Endothelial cell (in vitro differentiated cells): ENCODE results near the gene TWF2. TPM values are rescaled to one million over a fixed set of nuclear protein-coding genes. Genes with fewer than 3 reads are reported as not detected.
A peak's percentile ranks its signal among the peaks of the same experiment; 100 is the strongest.

Experiments used
- DNase-seq: peaks from one replicate; pipeline ENCODE4 v3.0.0; 2021; ENCODE audit warnings: low spot score
- H3K27ac Mint-ChIP-seq: one replicate; pipeline ENCODE4 v1.8.0; 2021; ENCODE audit warnings: mixed read lengths, inconsistent platforms; ENCODE audit not compliant: unreplicated experiment
- H3K27me3 Mint-ChIP-seq: one replicate; pipeline ENCODE4 v1.8.0; 2021; ENCODE audit warnings: mild to moderate bottlenecking, moderate library complexity, mixed read lengths, inconsistent platforms; ENCODE audit not compliant: unreplicated experiment
- H3K36me3 Mint-ChIP-seq: one replicate; pipeline ENCODE4 v1.8.0; 2021; ENCODE audit warnings: mild to moderate bottlenecking, low read depth, mixed read lengths, inconsistent platforms; ENCODE audit not compliant: unreplicated experiment
- H3K4me1 Mint-ChIP-seq: one replicate; pipeline ENCODE4 v1.8.0; 2021; ENCODE audit warnings: mild to moderate bottlenecking, mixed read lengths, inconsistent platforms; ENCODE audit not compliant: unreplicated experiment
- H3K4me3 Mint-ChIP-seq: one replicate; pipeline ENCODE4 v1.8.0; 2021; ENCODE audit warnings: mild to moderate bottlenecking, mixed read lengths, inconsistent platforms; ENCODE audit not compliant: unreplicated experiment
- H3K9me3 Mint-ChIP-seq: one replicate; pipeline ENCODE4 v1.8.0; 2021; ENCODE audit warnings: mixed read lengths, inconsistent platforms; ENCODE audit not compliant: unreplicated experiment
- total RNA-seq: library from RNA; stranded (reverse); fragmentation: NEBNext Ultra II Directional; extraction: Animal tissue kit (Norgen Biotek cat#: 25700); gene quantifications from one replicate; pipeline ENCODE4 v1.2.1, GENCODE V29; 2021; ENCODE audit not compliant: unreplicated experiment
- TF ChIP-seq, protein P1 (sequence below): fragments of 200-600 bp; sonication (generic); IDR thresholded peaks from one replicate; pipeline ENCODE4 v1.5.0; 2021; ENCODE audit warnings: antibody characterized with exemption; ENCODE audit not compliant: unreplicated experiment

Gene TWF2
- total RNA-seq, 1 donor from 2014 or later: 85.3 TPM

DNA sequence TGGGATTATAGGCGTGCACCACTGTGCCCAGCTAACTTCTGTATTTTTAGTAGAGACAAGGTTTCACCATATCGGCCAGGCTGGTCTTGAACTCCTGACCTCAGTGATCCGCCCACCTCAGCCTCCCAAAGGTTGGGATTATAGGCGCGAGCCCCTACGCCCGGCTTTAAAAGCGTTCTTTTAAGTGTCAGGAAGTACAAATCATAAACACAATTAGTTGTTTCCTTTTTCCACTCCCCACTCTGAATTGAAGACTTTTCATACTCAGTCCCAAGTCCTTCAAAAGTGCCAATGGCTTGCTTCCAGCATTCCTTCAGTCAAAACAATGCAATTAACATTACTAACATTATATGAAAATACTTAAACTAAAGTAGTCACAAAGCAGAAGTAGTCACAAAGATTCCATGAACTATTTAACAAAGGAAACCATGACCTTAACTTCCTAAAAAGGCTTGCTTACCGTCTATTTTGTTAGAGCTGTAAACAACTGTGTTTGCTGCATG lies 31.3 kb upstream of the TWF2 start:
- Mint-ChIP-seq H3K36me3 (peaks cover 29% of the 10 kb centered on the region), H3K4me3 (no peak overlapping the region), H3K27ac (peak overlapping the region; percentile 40), H3K27me3 (no peaks in the 10 kb centered on the region), H3K9me3 (no peaks in the 10 kb centered on the region), H3K4me1 (peaks cover 30% of the 10 kb centered on the region)
- TF ChIP-seq, protein P1, sequence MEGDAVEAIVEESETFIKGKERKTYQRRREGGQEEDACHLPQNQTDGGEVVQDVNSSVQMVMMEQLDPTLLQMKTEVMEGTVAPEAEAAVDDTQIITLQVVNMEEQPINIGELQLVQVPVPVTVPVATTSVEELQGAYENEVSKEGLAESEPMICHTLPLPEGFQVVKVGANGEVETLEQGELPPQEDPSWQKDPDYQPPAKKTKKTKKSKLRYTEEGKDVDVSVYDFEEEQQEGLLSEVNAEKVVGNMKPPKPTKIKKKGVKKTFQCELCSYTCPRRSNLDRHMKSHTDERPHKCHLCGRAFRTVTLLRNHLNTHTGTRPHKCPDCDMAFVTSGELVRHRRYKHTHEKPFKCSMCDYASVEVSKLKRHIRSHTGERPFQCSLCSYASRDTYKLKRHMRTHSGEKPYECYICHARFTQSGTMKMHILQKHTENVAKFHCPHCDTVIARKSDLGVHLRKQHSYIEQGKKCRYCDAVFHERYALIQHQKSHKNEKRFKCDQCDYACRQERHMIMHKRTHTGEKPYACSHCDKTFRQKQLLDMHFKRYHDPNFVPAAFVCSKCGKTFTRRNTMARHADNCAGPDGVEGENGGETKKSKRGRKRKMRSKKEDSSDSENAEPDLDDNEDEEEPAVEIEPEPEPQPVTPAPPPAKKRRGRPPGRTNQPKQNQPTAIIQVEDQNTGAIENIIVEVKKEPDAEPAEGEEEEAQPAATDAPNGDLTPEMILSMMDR: no peak
- DNase-seq: no peak

DNA sequence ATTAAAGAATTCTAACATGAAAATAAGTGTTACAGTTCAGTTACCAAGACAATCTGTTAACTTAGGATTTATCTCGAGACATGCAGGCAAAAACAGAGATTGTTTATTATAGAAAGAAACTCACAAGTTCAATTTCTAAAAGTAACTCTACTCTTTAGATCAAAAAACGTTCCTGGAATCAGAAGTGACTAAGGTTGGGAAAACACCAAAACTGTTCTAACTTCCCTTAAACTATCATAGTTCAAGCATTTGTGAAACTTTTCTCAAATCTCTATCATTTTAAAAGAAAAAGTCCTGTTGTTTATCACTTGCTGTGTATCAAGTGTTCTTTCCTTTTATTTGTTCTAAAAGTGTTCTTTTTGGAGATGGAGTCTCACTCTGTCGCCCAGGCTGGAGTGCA lies 30.8 kb upstream of the TWF2 start:
- Mint-ChIP-seq H3K27ac (no peak overlapping the region), H3K4me3 (no peak overlapping the region), H3K4me1 (peaks cover 28% of the 10 kb centered on the region), H3K27me3 (no peaks in the 10 kb centered on the region), H3K9me3 (no peaks in the 10 kb centered on the region), H3K36me3 (peaks cover 29% of the 10 kb centered on the region)
- no peak for DNase-seq
- TF ChIP-seq, protein P1: no peak

DNA sequence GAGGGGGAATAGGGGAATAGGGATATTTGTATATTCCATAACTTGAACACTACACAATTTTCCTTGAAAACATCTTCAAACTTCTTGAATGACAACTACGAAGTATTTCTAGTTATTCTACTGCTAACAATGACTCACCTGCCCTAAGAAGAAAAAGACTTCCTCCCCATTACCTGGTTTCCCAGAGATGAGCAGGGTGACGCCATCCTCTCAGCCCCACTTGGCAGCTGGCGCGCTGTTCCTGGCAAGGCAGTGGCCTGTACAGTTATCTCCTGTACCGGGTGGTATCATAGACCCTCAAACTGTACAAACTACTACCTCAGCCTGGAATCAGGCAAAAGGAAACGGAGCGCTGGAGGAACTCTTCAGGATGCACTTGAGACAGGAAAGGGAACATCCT lies 29.1 kb upstream of the TWF2 start:
- Mint-ChIP-seq H3K27ac (peak overlapping the region; percentile 90), H3K36me3 (peaks cover 45% of the 10 kb centered on the region), H3K4me3 (peak overlapping the region; percentile 4), H3K27me3 (peaks cover 4% of the 10 kb centered on the region), H3K4me1 (peaks cover 24% of the 10 kb centered on the region), H3K9me3 (no peaks in the 10 kb centered on the region)
- TF ChIP-seq, protein P1: no peak
- no peak for DNase-seq

GRCh38 chr3:52265387-52265786 lies 26.4 kb upstream of the TWF2 start:
- Mint-ChIP-seq H3K9me3 (no peaks in the 10 kb centered on the region), H3K4me1 (peaks cover 18% of the 10 kb centered on the region), H3K36me3 (peaks cover 50% of the 10 kb centered on the region), H3K4me3 (no peak overlapping the region), H3K27me3 (peaks cover 5% of the 10 kb centered on the region), H3K27ac (no peak overlapping the region)
- TF ChIP-seq, protein P1: no peak
- no peak for DNase-seq

DNA sequence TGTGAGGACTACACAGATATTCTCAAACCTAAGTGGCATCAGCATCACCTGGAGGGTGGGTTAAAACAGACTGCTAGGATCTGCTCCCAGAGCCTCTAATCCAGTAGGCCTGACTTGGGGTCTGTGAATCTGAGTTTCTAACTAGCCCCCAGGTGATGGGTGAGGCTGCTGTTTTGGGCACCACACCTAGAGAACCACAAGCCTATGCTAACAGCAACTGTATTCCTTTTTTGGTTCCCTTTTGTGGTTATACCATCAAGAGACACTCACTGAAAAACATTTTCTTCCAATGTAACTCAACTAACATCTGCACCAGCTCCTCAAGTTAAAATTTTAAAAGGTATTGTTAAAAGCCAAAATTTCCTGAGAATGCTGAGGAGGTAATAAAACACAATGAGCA lies 23.5 kb upstream of the TWF2 start:
- no peak overlapping the region for H3K27ac Mint-ChIP-seq
- TF ChIP-seq, protein P1: no peak
- DNase-seq: no peak
- peaks cover 1% of the 10 kb centered on the region for H3K4me1 Mint-ChIP-seq
- H3K9me3 Mint-ChIP-seq: no peaks in the 10 kb centered on the region
- no peak overlapping the region for H3K4me3 Mint-ChIP-seq
- H3K27me3 Mint-ChIP-seq: peaks cover 5% of the 10 kb centered on the region
- peaks cover 52% of the 10 kb centered on the region for H3K36me3 Mint-ChIP-seq
